EL (cell line): ENCODE measurements around the gene DYNC1I1.
A peak's percentile ranks its signal among the peaks of the same experiment; 100 is the strongest.

Experiments used
- DNase-seq: peaks from one replicate; pipeline ENCODE4 v3.0.0-alpha.2; 2016

Gene DYNC1I1

DNA sequence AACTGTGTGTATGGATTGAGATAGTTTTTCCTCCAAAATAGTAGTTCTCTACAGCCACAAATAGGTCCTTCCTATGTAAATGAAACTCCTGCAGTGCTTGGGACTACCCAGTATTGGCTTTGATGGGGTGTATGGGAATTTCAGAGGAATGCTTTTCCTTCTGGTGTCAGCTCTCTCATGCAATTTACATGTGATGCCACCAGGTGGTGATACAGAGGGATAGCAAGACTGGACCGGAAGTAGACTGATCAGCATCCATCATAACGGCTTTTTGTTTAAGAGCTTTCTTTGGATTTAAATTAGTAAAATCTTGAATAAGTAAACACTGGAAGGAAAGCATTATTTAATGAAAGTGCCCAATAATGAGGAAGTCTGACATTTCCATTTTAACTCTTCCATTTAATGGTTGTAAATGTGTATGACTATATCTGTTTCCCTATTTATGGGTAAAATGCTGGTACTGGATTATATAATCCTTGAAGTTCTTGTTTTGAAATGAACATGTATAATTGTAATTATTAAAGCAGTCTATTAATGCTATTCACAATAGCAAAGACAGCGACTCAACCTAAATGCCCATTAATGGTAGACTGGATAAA lies 22.7 kb downstream of the DYNC1I1 start:
- peak; percentile 27 for DNase-seq

DNA sequence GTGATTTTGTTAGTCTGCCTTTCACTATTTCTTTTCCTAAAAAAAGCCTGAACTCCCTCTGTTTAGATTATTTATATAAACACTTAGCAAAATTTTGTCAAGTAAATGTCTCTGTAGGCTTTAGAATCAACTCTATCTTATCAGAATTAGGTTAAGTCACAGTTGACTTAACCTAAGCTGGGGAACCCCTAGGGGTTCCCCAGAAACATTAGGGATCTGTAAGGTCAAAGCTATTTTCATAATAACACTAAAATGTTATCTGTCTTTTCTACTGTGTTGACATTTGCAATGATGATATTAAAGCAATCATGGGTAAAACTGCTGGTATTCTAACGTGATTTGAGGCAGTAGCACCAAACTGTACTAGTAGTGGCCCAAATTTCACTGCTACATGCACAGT lies 24.3 kb downstream of the DYNC1I1 start:
- no peak for DNase-seq

DNA sequence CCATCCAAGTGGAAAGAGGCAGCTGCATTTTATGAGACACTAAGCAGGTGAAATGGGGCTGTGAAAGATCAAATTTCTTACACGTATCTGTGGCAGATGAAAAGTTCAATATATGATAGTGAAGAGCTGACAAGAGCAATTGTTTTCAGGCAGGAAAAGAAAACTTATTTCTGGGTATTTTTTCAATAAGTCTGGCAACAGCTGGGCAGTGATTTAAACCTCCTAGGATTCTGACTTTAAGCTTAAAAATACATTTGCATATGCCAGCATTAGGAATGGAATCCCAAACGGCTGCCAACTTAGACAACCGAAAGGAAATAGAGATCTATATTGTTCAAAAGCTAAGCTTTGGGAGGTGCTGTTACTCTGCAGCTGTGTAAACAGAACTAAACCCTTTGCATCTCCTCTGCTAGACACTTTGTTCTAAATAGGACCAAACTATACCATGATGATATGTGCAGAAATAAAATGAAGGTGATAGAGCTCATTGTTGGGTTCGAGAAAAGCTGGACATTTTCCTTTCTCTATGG lies 26.1 kb downstream of the DYNC1I1 start:
- DNase-seq, result no peak

DNA sequence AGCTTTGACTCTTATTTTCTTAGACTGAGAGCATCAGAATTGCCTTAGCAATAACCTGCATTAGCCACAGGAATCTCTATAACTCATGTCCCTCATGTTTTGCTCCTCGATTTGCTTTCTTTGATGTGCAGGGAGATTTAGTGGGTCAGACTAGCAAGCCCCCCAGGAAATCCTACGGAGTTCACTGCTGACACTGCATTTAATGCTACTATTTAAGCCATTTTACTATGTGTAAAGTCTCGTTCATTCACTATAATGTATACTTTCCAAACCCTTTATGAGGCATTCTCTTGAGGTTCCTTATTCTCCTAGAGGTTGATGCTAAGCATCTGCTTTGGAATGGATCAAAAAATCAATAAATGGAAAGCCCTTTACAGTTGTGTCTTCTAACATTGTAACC lies 28.4 kb downstream of the DYNC1I1 start:
- no peak for DNase-seq

DNA sequence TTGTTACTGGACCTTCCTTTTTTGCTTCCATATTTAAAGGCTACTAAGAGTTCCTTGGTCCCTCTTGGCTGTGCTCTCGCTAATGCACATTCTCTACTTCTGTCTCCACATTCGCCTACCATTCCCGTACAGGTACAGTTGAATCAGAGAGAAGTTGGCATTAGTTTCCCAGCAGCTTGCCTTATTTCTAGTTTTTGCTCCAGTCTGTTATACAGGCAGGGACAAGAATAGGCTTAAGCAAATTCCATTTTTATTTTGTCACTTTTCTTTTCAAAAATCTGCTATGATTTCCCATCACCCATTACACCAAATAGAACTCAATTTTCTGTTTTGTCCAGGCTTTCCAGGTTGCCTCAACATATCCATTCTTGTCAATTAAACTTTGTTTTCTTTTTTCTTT lies 29.9 kb downstream of the DYNC1I1 start:
- no peak for DNase-seq

DNA sequence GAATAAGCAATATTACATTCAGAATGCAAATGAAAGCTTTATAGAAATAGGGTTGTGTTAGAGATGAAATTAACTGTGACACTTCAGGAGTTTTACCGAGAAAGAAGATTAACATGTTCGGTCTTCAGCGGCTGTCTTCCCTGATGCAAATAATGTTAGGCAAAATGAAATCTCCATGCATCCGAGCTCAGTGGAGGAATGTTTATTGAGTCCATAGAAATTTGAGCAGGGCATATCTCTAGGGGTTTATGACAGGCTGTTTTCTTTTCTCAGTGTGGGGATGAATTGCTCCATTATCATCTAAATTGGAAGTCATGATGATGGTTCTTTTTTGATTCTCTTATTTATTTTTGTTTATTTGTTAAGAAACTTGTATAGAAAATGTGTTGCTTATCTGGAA lies 31.7 kb downstream of the DYNC1I1 start:
- DNase-seq, result no peak

DNA sequence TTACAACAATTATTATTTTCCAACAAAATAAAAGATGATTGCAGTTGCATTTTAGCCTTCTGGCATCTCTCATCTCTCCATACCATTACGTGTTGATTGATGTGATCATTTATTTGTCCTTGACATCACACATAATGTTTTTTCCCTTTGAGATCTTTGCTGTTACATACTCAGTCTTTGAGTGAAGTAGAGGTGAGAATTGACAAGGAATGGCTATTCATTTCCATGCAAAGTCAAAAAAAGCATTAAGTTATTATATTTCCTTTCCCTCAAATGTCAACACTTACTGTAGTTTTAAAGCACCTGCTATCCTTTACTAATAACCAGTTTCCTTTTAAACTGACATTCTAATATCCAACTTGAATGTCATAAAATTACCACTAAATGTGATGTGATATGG lies 33.6 kb downstream of the DYNC1I1 start:
- DNase-seq, result no peak

DNA sequence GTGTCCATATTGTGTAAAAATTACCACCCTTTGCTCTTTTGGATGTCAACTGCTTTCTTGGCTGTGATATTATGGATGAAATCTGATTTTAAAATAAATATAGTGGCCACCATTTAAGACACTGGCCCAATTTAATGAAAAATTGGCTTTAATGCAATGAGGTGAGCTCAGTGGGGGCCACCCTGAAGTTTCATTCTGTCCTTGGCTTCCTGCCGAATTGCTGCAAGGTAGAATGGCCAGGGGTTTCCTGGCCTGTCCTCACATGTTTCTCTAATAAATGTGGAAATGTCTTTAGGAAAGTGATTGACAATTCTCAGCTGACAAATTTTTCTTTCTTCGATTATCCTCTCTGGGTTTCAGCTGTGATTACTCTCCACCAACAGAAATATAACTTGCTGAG lies 36.0 kb downstream of the DYNC1I1 start:
- no peak for DNase-seq

DNA sequence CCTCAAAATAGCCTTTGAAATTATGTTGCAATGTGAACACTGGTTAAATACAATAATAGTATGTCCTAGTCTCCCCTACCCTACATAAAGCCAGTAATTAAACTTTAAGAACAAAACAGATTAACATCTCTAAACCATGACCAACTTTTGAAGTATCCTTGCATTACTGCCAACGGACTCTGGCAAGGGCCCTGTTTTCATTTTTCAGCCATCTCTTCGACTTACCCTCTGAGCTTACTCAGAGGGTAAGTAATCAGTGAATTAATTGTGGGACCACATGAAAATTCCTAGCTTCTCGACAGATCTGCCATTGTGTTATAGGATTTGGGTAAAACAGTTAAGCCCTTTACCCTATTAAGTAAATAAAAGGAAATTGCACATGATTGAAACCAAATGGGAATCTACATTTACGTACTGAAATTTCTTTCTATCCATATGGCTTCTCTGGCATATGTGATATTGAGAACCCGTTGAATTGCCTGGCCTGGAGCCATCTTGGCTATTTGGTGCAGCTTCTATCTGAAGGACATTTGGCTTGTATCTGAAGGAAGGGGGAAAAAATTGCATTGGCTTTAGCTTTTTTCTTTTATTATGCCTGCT lies 39.6 kb downstream of the DYNC1I1 start:
- no peak for DNase-seq

DNA sequence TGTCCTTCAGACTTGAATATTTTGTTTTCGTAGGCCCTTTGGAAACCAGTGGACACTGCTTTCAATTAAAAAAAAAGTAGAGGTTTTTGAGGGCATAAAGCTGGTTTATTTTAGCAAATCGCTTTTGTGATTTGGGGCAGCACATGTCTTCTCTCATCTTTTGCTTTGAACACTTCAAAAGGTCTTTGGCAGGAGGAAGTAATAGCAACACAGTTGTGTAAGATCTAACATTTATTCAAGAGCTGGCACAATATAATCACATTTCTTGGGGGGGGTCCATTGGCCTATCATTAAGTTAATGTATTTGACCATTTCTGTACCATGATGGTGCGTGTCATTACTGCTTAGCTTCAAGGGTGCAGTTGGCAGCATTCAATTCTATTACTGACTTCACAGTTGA lies 42.4 kb downstream of the DYNC1I1 start:
- no peak for DNase-seq

DNA sequence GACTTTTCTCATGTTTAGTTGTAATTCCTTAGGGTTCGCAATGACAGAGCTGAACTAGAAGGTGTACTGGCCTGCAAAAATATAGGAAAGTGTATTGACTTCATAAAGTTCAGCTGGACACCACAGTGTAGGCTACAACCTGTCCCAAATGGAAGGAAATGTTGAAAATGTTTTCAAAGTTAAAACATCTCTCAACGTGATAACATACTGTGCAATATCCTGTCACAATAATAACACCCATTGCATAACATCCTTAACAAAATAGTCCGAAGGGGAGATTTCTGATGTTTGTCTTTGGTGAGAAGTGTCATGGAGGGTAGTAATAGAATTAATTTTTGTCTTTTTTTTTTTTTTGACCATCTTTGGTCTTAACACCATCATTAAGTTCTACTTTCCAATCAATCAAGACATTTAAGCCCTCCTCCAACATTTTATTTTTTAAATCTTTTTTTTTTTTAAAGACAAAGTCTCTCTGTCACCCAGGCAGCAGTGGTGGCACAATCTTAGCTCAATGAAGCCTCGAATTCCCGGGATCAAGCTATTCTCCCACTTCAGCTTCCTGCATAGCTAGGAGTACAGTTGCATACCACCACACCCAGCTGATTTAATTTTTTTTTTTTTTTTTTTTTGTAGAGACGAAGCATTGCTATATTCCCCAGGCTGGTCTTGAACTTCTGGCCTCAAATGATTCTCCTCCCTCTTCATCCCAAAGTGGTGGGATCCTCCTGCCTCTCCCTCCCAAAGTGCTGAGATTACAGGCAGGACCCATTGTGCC lies 45.7 kb downstream of the DYNC1I1 start:
- no peak for DNase-seq

DNA sequence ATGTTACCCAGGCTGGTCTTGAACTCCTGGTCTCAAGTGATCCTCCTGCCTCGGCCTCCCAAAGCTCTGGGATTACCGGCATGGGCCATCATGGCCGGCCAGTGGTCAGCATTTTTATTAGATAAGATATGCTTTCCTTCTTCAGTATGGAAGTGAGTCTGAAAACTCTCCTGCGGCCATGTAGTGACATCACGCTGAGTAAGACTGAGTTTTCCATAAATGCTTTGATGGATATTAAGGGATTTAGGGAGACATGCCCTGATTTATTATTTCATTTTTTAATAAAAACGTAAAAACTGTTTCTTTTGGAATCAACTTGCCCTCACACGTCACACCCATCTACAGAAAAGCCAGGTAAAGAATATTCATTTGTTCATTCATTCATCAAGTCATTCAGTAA lies 48.4 kb downstream of the DYNC1I1 start:
- DNase-seq, result no peak

DNA sequence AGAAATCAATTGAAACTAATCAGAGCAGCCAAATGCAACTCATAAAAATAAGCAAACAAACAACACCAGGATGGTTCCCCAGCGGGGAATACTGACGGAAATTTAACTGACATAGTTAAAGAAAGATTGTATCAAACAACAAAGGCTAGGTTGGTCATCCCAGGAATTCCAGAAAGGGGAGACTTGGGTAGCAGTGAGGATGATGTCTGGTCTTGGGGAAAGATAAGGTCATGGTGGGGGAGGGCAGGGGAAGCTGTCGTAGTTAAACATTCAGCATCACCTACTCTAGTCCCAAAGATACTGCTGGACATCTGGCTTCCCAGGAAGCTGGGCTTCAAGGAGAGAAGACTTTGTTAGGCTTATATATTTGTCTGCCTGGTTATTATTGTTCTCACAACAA lies 50.4 kb downstream of the DYNC1I1 start:
- DNase-seq, result no peak

DNA sequence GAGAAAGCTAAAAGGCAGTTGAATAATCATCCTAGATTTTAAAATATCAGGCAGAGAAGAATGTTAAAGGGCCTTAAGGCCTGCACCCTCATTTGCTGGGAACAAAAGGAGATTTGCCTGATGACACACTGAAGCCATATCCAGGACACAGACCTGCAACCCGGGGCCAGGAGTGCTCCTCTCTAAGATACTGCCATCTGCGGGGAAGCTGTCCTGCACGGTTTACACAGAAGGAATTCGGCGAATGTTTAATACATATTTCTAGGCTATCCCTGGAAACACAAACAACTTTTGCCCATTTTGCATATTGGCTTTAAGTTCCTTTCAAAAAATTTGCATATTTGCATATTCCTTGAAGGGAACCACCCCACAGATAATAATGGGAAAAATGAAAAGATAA lies 52.3 kb downstream of the DYNC1I1 start:
- DNase-seq, result no peak

DNA sequence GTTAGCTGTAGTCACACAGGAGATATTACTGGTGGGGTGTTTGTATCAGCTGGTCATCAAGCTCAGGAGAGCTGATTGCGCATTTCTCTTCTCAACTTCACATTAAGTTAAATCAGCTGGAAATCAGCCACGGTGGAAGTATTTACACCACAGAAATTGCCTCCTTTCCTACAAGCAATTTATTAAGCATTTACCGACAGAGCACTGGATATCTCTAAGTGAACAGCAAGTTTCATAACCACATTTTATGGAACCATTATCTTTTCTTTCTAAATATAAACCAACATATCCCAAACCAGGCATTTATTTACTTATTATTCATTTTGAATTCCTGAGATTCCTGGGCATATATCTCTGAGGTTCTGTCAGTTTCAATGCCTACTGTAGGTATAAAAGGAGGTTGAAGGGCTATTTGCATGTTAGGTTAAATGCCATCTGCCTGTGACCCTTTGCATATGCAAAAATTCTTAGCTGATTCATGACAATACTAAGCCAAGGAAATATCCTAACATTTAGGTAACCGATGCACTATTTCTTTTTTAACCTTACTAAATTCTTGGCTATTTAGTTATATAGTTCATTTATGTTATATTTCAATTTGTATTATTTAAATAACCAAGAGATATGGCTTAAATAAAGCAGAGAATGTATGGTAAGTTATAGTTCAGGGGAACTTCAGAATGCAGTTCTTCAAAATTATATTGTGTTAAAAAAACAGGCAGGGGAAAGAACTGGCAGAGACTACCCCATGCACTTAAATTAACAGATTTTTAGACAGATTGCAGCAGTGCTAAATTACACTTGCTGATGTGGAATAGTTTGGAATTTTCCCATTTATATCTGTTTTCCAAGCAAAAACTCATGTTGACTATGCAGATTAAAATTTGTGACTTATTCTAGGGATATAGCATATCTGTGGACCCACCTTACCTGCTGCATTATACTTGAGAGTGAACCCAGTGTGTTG lies 56.8 kb downstream of the DYNC1I1 start:
- DNase-seq, result peak; percentile 9

DNA sequence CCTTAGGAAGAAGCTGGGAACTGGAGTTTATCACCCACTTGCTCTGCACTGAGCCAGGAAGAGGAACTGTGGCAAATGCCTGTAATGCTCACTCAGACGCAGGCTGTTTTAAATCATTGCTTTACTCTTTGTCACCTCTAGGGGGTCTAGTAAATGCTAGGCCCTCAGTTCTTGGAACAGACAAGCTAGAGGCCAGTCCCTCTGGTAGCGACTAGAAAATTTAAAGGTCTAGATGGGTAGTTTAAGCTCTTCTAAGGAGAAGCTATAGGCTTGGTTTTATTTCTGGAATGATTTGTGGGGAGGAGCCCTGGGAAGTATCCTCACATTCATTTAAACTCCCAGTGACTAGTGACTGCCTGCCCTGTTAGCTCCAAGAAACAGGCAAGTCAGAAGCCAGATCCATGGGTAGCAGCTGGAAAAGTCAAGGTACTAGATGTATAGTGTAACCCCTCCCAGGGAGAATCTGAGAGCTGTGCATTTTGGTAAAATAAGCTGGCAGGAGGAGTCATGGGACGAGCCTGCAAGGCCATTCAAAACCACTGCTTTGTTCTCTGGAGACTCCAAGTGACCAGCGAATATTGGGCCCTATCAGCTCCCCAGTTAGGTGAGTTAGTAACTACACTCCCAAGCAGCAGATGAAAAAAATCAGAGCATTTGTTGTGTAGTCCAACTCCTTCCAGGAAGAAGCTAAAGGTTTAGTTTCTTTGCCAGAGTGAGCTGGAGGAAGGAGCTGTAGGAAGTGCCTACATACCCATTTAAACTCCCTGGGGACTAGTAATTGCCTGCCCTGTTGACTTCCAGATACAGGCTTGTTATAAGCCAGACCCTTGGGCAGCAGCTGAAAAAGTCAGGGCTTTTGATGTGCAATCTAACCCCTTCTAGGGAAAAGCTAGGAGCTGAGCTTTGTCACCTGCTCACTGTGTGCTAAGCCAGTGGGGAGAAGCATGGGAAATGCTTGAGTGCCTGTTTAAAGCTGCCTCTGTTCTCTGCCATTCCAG lies 68.9 kb downstream of the DYNC1I1 start:
- DNase-seq, result peak; percentile 15

DNA sequence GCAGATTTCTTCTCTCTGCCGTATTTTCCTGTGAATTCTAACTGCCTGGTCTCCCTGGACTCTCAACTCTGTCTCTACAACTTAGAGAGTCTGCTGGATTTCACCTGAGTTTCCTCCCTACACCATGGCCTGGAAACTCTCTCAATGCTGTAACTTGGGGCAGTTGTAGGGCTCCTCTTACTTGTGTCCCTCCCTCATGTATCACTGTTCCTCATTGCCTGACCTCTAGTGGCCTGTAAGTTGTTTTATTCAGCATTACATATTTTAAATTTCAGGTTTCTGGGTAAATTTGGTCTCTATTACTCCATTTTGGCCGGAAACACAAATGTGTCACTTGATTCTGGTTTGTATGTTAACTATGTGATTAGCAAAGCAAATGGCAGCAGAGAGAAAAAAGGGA lies 70.9 kb downstream of the DYNC1I1 start:
- DNase-seq, result no peak

DNA sequence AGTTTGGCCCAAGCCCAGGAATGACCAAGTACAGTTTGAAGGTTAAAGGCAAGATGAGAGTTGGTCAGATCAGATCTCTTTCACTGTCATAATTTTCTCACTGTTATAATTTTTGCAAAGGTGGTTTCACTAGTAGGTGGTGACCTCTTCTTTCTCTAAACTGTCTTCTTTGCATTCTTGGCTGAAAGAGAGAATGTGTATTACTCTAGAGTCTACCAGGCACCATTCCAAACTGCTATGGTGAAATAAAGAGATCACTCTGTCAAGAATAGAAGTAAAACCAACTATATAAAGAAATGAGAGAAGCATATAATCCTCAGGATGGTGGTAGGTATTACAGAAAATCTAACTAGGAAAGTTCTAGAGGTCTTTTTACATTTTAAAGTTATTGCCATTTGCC lies 72.7 kb downstream of the DYNC1I1 start:
- no peak for DNase-seq

DNA sequence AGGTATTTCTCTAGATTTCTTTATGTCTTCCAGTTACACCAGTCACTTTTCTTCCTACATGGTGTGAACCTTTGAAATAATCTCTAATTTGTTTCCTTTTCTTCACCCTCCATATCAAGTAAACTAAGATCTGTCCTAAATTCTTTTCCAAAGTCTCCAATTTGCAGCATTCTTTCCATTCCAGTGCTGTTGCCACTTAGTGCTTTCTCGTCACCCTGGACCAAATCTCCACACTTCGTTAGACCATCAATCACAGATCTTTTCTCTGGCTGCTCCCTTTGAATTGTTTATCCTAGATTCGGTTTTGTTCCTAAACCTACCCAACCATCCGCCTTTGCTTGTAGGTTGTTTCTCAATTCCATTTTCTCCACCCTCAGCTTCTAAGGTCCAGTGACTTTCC lies 74.7 kb downstream of the DYNC1I1 start:
- DNase-seq, result no peak

DNA sequence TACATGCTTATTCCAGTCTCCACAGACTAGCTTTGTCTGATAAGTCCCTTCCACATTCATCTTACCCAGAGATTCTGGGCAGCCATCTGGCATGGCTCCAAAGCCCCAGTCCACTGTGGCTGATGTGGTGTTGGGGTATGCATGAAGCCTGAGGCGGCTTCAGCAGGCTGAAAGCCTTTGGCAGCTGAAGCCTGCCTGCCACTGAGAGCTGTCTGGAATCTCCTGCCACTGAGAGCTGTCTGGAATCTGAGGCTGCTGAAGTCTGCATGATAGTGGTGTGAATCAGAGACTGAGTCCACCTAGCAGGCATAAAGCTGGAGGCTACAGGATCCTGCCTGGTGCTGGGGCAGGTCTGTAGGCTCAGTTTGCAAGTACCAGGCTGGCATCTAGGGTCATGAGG lies 87.1 kb downstream of the DYNC1I1 start:
- DNase-seq, result peak; percentile 87

DNA sequence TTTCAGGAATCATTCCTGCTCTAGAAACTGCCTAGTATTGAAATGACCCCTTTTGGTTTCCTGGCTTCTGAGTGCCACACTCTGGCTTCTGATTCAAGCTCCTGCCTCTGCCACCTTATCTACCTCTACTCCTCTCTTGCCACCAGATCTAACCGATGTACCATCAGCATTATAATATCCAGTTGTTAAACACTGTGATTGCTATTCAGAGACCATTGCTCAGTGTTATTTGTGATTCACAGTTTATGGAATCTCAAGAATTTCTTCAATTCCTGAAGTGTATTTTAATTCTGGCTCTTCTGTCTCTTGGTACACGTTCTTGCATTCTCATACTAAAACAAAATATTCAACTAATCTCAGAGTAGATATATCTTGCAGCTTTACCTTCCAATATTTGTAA lies 88.7 kb downstream of the DYNC1I1 start:
- peak; percentile 52 for DNase-seq

DNA sequence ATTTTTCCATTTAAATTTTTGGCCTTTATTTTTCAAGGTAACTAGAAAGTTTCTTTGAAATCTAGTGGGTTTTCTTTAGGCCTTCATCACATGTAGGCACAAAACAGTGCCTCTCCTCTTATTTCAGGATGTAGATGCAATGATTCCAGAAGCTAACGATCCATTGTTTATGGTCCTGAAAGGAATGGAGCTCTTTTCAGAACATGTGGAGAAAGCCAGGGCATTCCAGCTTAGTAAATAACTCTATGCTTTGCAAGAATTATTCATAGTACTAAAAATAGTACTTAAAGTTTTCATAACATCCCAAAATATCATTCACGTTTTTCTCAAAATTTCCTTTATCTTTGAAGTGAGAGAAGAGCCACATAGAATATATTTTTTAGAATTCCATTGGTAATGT lies 91.3 kb downstream of the DYNC1I1 start:
- DNase-seq, result no peak
